Stimulated activated CD8-positive, alpha-beta memory T cell treated with anti-CD3 and anti-CD28 coated beads, Interleukin-15, amount 100 ng/mL, for 24 hours (primary cell): ENCODE data around the gene GAMT.

ENCODE experiments used
- DNase-seq: peaks from one replicate; pipeline ENCODE4 v3.0.0-alpha.2; 2020; ENCODE audit warnings: low read depth

GAMT gene

GRCh38 chr19:1384478-1385110 lies 16.7 kb downstream of the GAMT start:
- no peak for DNase-seq

DNA sequence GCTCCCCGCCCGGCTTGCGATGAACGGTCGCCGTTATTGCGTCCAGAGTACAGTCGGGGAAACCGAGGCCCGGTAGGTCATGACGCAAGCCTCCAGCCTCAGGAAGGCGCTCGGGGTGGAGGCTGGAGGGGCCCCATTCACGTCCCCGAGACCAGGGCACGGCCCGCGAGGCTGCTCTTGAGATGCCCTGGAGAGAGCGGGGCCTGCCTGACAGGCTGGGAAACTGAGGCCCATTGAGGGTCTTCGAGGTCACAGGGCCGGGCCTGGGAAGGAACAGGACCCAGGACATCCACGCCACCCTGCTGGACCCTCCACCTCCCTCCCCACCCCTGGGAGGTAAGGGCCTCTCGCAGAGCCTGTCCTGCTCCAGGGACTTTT lies 17.3 kb downstream of the GAMT start:
- DNase-seq = no peak

- peak; percentile 99 for DNase-seq
Measured at GRCh38 chr19:1383312-1384084, 17.8 kb downstream of the GAMT start, which contains the start of gene NDUFS7. Gene NDUFS7, plus strand, starts transcription at chr19:1383907. Its CDS starts 20 bp downstream, at chr19:1383927.

DNA sequence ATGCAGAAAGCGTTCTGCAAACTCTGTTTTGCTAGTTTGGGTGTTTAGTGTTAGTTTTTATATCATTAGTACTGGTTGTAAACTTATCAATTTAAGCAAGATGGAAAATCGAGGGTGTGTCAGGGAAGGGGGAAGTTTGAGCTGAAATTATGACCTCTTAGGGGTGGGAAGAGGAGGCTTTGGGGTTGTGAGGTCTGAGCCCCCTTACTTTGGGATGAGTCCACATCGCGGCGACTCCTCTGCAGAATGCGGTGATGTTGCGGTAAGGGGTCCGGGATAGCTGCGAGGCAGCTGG lies 18.4 kb downstream of the GAMT start:
- DNase-seq = no peak

GRCh38 chr19:1382250-1382649 lies 19.1 kb downstream of the GAMT start:
- no peak for DNase-seq

- DNase-seq = no peak
Measured at GRCh38 chr19:1379961-1380489, 21.3 kb downstream of the GAMT start.

- no peak for DNase-seq
Measured at GRCh38 chr19:1379126-1379905, 22.0 kb downstream of the GAMT start.

DNA sequence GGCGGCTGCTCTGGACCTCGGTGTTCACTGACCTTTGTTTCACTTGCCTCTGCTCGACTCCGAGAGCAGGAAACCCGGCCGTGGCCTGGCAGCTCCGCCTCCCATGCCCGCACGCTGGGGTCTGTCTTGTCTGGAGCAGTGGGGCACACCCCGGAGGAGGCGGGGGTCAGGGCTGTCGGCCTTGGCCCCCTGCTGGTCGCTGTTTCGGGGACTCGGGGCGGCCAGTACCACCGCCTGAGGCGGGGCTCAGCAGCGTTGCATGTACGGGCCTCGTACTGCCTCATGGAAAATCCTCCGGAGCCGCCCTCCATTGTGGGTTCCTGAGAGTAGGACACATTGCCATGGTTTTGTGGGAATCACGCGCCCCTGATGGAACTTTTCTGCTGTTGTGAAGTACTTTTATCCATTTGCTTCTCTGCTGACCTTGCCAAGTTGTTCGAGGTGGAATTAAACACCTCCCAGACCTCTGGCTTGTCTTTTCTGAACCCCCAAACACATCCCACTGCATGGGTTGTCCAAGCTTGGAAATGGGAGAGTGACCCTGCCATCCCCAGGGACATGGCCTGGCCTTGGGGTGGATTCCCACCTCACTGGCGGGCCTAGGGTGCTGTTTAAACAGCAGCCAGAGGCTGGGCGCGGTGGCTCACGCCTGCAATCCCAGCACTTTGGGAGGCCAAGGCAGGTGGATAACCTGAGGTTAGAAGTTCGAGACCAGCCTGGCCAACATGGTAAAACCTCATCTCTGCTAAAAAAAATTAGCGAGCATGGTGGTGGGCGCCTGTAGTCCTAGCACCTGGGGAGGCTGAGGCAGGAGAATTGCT lies 23.2 kb downstream of the GAMT start:
- no peak for DNase-seq

DNA sequence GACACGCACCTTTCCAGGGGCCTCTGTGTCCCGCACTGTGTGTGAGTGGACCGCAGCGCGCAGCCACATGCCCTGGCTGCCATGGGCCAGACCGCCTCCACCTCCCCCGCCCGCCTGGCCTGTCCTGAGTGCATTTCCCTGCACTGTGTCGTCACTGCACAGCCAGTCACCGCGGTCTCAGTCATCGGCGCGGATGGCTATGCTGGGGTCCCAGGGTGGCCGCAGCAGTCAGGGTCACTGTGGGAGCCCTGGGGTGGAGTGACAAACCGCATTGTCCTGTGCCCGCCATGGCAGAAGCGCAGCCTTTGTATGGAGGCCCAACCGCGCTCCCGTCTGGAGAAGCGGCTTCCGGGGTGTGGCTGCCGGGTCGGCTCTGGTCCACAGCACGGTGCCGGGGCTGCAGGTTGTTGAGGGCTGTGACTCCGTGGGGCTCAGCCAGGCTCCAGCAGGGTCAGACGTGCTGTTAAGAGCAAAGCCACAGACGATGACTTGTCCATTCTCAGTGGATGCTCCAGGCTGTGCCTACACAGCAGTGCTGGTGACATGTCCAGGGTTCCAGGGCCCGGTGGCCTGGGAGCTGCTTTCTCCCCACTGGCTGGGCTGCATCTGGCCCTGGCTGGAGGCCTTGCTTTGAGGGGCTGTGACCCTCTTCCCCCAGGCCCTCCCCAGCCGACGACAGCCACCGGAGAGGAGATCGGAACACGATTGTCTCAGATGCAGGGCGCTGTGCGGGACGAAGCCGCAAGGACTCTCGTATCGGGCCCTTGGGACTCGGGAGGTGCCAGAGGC lies 24.0 kb downstream of the GAMT start:
- no peak for DNase-seq

GRCh38 chr19:1376415-1376805 lies 24.9 kb downstream of the GAMT start:
- no peak for DNase-seq

DNA sequence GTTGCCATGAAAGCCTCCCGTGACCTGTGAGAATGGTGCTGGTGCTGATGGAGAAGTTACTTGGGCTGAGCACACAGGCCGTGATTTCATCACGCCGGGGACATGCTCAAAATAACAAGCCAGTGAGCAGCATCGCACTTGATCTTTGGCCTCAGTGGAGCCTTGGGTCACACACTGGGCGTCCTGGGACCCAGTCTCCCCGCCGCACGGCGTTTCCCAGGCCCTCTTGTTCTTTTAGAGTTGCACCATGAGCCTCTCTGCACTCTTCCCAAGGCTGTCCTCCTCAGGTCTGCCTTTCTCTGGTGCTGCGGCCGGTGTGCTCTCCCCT lies 27.1 kb downstream of the GAMT start:
- no peak for DNase-seq

DNA sequence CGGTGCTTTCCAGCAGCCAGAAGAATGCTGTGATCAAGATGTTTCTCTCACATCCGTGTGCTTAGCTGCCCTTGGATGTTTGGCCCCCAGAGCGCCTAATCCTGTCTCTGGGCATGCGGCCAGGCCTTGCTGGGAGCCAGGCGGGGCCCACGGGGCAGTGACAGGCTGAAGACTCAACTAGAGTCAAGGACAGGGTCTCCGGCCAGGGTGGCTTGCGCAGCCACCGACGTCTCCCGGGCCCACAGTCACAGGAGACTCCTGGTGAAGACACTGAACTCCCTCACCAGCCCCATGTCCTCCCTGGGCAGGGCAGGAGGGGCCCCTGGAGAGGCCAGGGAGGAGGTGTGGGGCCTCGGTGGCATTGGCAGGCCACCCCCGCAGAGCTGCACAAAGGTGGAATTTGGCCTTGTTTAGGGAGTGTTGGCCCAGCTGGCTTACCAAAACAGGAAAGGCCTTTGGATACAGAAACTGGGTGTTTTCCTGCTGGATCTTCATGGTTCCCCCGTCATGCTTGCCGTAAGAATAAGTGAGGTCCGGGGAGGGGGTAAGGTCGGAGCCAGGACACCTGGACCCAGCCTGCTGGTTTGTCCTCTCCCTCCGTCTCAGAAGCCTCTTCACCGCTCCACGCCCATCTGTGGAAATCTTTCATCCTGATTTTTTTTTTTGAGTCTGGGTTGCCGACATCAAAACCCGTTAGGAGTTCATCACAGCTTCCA lies 27.6 kb downstream of the GAMT start:
- DNase-seq = no peak

DNA sequence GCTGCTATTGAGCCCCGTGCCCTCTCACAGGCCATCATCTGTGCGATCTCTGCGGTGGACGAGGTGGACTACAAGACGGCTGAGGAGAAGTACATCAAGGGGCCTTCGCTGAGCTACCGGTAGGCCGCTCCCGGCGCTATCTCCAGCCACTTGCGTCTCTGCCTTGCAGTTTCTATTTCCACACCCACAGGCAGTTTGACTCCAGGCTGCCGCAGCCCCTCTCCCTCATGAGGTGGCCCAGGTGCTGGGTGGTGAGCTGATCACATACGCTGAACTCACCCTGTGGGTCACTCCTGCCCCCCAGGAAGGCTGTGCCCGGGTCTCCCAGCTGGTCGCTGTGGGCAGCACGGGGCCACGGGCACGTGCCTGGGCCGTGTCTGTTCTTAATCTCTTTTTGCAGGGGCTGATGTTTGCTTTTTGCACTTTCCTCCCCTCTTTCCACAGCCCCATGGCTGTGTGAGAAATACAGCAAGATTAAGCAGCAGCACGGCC lies 28.3 kb downstream of the GAMT start:
- DNase-seq = no peak

GRCh38 chr19:1370579-1371361 lies 30.6 kb downstream of the GAMT start:
- no peak for DNase-seq

DNA sequence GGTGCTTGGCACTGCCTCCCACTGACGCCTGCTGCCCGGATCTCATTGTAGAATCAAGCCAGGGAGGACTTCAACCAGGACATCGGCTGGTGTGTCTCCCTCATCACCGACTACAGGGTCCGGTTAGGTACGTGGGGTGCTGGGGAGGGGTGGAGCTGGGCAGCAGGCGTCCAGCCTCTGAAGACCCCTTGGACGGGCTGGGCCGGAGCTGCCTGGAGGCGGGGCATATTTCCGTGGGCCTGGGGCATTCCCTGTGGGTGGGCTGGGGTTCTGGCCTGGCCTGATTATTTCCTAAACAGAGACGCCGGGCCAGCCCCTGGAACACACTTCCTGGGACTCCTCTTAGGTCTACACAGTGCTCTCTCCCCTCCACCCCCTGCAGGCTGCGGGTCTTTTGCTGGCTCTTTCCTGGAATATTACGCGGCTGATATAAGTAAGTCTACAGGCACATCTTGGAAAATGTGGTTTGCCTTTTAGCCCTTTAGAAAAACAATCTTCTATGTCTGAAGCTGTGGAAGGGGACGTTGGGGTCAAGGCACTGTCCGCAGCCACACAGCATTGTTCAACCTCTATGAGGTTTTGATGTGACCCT lies 32.0 kb downstream of the GAMT start:
- DNase-seq = no peak

- DNase-seq = no peak
Measured at GRCh38 chr19:1366899-1367870, 34.2 kb downstream of the GAMT start.

DNA sequence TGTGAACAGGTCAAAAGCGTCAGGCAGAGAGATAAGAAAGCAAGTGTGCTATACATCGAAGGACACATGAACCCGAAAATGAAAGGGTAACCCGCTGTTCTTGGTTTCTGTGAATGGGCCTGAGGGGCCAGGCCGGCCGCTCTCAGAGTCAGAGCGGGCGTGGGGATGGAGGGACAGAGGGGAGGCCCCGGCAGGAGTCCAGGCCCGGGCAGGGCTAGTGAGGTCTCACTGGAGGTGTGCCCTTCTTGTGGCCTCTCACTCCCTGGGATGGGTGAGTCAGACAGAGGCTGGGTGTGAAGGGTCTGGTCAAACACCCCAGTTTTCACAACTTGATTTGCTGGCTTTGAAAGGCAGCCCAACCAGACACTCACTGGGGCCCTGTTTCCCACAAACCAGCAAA lies 35.0 kb downstream of the GAMT start:
- no peak for DNase-seq
